ENCODE measurements around the gene BFSP2.

The BFSP2 gene

GRCh38 chr3:133384331-133385027, 15.4 kb upstream of the BFSP2 start:
- DNase-seq = no peak

GRCh38 chr3:133386876-133387275, 13.0 kb upstream of the BFSP2 start:
- no peak for DNase-seq

GRCh38 chr3:133387341-133387740, 12.5 kb upstream of the BFSP2 start:
- no peak for DNase-seq

- no peak for DNase-seq
These were observed 11.0 kb upstream of the BFSP2 start for GRCh38 chr3:133388696-133389395.

GRCh38 chr3:133390715-133391114, 9.1 kb upstream of the BFSP2 start:
- no peak for DNase-seq

- no peak for DNase-seq
These were observed 6.7 kb upstream of the BFSP2 start for GRCh38 chr3:133393204-133393603.

GRCh38 chr3:133393691-133394474, 6.0 kb upstream of the BFSP2 start:
- no peak for DNase-seq

- DNase-seq = no peak
These were observed 5.1 kb upstream of the BFSP2 start for GRCh38 chr3:133394561-133395311.

GRCh38 chr3:133396906-133397305, 3.0 kb upstream of the BFSP2 start:
- DNase-seq = no peak

- DNase-seq = no peak
These were observed 1.7 kb downstream of the BFSP2 start for GRCh38 chr3:133401374-133402135.

GRCh38 chr3:133404920-133405319, 5.1 kb downstream of the BFSP2 start:
- no peak for DNase-seq

GRCh38 chr3:133408366-133408765, 8.5 kb downstream of the BFSP2 start:
- no peak for DNase-seq

- no peak for DNase-seq
These were observed 9.1 kb downstream of the BFSP2 start for GRCh38 chr3:133408961-133409360.

GRCh38 chr3:133410191-133410892, 10.5 kb downstream of the BFSP2 start:
- no peak for DNase-seq

GRCh38 chr3:133412183-133413132, 12.6 kb downstream of the BFSP2 start:
- DNase-seq = no peak

GRCh38 chr3:133413161-133414020, 13.5 kb downstream of the BFSP2 start:
- no peak for DNase-seq

GRCh38 chr3:133414021-133414392, 14.2 kb downstream of the BFSP2 start:
- no peak for DNase-seq

GRCh38 chr3:133418361-133418760, 18.5 kb downstream of the BFSP2 start:
- DNase-seq = no peak

GRCh38 chr3:133419151-133419909, 19.5 kb downstream of the BFSP2 start:
- no peak for DNase-seq

Data from CD4-positive, alpha-beta T cell treated with Interleukin-4 for 1 hour (primary cell).